NCI-H1694 (cell line): ENCODE results near the gene B3GNT5.

Experiments used
- DNase-seq: peaks from one replicate; lab custom pipeline; 2025; lab: John Stamatoyannopoulos, UW

B3GNT5 gene, protein sequence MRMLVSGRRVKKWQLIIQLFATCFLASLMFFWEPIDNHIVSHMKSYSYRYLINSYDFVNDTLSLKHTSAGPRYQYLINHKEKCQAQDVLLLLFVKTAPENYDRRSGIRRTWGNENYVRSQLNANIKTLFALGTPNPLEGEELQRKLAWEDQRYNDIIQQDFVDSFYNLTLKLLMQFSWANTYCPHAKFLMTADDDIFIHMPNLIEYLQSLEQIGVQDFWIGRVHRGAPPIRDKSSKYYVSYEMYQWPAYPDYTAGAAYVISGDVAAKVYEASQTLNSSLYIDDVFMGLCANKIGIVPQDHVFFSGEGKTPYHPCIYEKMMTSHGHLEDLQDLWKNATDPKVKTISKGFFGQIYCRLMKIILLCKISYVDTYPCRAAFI

DNA sequence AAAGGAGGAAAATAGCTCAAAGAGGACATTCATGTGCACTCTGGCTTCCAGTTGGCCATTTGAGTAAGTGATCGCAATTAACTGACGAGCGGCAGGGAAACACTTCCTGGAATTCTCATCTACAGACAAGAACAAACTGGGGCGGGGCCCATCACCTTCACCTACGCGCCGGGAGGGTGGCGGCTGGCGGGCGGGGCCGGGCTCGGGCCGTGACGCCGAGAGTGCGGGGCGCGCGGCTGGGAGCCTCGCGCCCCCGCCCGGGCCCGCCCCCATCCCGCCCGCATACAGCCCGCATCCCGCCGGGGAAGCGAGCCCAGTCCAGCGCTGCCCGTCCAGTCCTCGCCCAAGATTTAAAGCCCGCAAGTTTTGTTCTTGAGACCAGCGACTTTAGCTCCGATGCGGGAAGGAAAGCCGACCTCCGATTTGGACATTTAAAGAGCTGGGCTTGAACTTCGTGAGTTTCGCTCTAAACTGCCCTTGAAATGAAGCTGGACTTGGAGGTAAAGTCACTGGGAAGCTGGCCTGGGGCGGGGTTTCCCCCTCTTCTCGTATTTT lies at the start of gene B3GNT5:
B3GNT5 (plus strand) TSS at position 281 of the 555 bp plus-strand sequence. CDS start 16,546 bp downstream, outside the sequence.
- DNase-seq, result no peak

DNA sequence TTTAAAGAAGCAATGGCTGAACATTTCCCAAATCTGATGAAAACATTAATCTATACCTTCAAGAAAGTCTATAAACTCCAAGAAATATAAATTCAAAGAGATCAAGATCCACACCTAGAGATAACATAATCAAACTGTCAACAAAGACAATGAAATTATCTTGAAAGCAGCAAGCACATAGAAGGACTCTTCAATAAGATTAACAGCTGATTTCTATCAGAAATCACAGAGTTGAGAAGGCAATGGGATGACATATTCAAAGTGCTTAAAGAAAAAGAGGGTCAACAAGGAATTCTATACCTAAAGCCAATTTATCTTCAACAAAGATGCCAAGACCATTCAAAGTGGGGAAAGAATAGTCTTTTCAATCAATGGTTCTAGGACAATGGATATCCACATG lies 49.4 kb upstream of the B3GNT5 start:
- no peak for DNase-seq

DNA sequence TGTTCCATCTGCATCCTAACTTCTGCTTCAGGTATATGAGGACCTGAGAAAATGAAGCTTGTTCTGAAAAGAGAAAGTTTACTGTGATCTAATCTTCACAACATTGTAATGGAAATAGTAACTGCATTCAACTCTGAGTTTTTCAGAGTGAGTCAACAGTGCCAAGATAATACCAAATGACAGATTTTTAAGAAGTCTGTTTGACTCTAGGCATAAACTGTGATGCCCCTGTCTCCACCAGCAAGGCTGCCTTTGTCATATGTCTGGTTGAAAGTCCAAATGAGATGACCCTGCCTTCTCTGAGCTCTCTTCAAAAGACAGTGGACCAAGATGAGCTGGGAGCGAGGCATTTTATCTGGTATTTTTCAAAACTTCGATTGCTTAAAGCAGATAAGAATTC lies 44.8 kb upstream of the B3GNT5 start:
- DNase-seq, result no peak

DNA sequence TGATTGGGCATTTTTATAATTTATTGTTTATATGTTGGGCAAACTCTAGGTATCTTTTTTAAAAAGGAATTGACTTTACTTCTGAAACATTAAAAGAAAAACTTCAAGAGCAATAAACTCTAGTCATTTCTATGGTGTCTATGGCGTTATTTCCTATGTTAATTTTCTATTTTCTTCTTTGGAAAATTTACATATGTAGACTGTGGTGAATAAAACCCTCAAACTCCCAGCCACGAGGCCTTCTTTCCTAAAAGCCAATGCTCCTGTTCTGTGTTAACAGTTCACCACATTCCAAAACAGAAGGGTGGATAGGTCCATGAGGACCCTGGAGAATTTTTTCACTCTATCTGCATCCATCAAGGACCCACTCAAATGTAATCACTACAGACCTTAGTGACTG lies 44.3 kb upstream of the B3GNT5 start:
- no peak for DNase-seq

DNA sequence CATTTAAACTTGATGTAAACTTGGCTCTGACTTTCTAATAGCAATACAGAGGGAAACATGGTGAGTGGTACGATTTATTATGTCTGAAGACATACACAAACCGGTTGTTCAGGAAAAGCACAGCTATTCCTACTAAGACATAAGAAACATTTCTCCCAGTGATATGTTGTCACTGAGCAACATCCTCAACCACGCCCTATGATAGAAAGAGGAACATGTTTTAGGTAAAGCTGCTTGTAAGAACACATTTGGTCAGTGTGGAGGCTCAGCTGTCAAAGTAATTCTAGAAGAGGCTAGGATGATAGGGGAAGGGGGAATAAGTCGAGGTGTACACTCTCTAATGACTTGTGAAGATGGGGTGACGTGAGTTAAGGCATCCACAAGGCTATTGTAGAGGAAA lies 42.7 kb upstream of the B3GNT5 start:
- no peak for DNase-seq

DNA sequence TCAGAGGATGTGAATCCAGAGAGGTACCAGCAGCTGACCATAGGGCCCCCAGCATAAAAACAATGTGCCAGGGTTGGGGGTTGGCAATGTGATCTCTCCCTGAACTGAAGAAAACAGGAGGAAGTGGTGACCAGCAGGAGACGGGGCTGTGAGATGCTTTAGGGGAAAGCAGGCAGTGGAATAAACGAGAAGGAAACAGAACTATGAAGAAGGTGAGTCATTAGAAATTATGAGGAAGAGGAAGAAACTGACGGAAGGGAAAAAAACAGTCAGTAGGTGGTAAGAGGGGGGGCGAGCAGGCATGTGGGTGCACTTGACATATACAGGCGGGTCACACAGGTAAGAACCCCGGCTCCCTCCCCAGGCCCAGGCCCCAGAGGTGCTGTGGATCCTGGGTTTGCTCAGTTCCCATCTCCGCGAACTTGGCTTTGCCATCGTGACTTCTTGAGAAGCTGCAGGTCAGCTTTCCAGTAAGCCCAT lies 42.2 kb upstream of the B3GNT5 start:
- no peak for DNase-seq

DNA sequence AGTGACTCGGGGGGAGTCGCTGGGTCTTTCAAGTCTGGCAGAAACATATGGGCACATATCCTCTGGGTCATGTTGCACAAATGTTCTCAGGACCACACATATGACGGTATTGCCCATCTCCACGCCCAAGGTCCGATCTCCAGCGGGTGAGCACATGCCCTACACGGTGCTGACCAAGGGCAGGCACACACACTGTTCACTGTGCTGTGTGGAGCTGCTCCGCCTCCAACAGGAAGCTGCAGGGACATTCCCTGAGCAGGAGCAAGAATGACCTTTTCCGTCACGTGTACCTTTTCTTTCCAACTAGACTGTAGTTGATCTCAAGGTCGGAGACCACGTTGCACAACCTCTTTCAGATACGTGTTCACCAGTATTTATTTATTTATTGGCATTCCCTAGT lies 41.7 kb upstream of the B3GNT5 start:
- no peak for DNase-seq

DNA sequence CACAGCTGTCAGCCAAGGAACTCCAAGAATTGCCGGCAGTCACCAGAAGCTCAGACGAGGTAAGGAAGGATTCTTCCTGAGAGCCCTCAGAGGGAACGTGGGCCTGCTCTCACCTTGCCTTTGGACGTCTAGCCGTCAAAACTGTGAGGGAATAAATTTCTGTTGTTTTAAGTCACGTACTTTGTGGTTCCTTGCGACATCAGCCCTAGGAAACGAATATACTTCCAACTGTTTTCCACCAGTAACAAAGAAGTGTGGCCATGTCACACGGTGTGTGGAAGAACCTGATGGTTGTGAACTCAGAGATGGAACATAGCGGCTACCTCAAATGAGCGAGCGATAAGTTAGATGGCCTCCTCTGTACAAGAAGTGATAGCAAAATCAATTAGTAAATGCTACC lies 41.0 kb upstream of the B3GNT5 start:
- DNase-seq, result no peak

DNA sequence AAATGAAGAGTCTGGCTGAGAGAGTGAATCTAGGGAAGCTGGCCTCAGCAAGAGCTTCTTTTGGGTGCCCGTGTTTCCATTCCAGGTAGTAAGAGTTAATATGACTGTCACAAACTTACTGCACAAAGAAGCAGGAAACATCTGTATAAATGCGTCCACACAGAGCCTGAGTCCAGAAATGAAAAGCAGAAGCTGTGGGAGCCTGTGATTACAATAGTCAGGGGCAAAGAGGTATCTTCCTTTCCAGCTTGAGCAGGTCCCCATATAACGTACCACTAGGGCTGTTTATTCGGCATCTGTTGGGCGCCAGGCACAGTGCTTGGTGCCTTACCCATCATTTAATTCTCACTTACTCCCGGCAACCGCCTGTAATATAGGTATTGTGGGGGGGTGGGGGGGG lies 40.5 kb upstream of the B3GNT5 start:
- no peak for DNase-seq

DNA sequence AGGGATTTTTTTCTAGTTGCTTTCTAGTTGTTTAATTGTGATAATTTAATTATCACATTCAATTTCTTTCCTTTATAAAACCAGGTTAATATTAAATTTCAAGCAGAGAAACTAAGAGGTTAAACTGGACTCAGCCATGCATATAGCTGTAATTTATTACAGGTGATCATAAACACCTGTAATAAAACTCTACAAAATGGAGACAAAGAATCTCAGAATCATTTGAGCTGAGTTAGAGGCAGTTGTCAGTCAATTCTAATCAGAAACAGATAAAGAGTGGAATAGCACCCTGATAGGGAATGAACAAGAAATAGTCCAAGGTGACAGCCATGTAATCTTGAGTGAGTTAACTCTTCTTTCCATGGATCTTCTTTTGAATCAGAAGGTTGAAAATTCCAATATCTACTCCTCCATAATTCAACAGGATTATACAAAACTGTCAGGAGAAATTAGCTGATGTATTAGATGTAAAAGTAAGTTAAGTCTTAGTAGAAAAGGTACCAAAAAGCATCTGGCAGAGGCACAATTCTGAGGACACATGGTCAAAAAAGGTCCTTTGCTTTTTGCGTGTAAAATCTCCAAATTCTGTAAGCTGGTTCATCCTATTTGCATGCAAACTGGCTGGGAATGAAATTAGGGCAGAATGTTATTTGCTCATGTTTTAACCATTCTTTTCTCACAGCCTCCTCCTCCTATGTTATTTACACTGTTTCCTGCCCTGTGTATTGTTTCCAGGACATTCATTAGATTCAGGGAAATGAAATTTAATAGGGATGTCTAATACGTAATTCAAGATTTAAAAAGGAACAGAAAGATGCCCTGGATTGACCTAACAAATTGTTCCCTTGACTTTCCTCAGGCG lies 39.4 kb upstream of the B3GNT5 start:
- no peak for DNase-seq

DNA sequence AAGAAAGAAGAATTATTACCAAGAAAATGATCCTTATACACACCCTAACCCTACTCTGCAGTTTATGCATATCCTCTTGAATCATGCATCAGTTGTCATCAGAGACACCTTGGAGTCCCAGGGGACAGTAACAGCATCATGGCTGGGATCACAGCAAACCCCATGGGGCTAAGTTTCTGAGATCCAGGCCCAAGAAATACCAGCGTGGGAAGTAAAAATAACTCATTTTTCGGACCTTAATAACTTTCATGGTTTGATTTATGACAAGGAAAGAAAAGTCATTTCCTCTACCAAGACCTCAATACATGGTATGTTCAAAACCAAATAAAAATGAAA lies 38.8 kb upstream of the B3GNT5 start:
- no peak for DNase-seq

DNA sequence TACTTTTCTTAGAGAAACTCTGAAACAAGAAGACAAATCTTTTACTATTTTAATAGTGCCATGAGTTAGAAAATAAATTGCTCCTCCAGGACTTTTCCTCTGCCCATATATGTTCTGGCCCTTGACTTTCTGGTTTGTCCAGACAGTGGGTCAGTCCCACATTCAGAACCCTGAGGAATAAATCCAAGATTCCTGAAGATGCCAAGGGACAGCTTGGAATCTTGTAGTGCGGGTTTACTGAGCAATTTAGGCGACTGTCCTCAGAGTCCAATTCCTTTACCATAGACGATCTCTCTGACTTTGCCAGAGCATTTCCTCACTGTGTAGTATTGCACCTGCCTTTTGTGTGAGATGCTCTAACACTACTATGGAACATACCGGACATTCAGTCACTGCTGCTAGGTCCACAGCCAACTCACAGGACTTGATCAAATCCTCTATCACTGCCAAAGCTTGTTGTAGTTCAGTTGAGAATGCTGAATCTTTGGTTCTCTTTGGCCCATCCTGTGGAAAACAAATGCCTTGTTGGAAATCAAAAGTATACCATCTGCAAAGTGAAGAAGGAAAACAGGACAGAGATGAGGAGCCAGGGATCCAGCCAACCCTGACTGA lies 37.4 kb upstream of the B3GNT5 start:
- no peak for DNase-seq

DNA sequence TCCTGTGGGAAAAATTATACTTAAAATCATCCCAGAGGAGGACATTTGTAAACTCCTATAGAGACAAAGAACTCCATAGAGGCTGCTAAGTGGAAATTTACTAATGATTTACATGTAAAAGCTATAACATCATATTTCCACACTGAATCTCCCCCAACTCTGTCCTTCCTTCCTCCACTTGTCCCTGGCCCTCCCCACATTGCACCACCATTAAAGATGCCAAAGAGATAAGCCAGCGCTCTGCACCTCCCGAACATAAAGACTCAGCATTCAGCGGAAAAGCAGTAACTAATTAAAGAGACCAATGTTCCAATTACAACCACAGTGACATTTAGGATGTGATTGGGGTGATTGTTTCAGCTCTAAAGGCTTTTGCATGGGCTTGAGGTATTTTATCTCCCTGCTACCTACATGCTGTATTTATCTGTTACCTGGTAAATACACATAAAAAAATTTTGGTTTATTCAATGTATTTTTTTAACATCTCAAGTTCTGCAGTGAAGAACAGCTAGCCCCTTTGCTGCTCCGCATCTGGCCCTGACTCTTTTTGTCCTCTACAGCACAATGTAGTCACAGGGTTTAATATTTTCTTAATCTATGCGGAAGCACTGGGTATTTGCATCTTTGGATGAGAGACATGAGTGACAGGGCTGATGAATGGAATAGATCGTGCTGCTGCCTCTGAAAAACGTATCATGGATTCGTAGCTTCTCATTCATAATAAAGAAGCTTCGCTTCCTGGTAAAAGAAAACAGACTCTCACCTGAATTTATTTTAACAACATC lies 35.3 kb upstream of the B3GNT5 start:
- no peak for DNase-seq

DNA sequence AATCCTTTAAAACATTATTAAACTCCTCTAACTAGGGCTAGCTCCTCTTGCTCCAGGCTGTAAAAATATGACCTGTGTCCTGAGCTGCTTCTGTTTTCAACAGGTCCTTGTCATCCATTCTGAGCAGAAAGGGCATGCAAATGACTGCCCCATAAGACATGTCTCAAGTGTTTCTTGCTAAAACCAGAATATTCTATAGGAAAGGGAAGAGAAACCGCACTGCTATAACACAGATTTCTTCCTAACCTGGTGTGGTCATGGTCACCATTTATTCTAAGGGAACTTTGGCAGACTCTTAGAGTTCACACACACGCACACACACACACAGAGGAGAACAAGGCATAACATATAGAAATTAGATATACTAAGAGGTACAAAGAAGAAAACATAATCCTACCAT lies 34.2 kb upstream of the B3GNT5 start:
- no peak for DNase-seq

DNA sequence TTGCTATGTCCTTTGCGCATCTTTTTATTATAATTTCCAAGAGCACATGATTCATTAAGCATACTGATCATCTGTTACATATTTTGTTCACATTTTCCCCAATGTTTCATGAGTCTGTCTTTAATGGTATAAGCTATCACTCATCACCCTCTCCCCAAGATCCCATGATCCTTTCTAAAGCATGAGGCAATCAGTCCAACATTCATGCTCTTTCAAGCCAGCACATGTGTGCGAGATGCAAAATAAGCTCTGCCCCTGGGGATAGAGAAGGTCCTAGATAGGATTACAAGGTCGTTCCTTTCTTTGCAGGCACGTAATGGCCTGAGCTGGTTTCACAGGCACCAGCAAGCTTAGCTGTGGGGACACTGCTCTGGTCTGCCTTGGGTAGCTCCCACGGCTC lies 32.2 kb upstream of the B3GNT5 start:
- DNase-seq, result no peak

DNA sequence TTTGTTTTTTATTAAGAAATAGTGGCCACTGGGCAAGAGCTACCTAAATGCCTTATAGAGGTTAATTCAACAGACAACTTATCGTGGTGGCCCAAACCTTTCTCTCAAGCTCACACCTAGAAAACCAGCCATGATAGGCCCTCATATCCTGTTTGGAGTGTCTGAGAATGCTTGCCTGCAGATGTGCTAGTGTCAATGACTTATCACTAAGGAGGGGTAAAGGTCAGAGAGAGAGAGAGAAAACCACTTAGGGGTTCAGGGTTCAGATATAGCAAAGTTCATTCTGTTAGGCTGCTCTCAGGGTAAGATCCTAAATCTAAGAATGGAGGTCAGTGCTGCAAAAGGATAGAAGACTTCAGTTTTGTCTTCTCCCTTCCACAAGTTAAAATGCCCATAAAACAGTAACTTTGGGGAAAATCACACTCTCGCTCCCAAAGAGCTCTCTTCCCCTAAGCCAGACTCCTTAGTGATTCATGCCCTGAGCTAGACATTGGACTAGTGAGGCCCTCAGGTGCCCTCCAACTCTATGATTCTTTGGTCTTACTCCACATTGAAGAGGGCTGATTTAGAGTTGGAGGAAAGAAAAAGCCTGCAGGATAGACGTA lies 30.3 kb upstream of the B3GNT5 start:
- DNase-seq, result no peak

DNA sequence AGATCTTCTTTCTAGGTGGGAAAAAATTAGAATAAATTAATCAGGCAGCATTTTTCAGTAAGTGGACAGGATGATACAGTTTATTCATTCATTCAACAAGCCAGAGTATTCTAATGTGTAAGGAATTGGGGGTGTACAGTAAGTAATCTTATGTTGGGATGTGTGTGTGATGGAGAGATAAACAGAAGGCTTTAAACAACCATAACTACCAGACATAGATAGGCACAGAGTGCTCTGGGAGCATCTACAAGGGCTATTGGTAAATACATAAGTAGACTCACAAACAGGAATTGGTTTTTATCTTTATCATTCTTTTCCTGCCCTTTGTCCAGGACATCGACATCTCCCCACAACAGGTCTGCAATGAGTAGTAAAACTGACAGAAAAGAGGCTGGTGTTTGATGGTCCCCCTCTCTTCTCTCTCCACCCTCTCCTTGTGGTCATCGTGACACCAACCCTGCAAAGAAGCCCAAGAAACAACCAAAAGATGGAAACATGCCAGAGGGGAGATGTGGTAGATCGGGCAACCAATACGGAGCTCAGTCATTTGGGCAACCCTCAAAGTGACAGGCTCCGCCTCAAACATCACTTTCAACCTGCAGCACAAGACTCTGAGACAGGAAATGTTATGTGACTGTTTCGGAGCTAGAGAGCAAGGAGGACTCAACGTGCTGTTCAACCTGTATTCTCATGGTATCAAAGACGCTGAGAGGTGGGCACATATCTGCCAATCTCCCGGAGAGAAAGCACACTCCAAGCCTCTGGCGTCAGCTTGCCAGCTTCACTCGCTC lies 28.7 kb upstream of the B3GNT5 start:
- no peak for DNase-seq

DNA sequence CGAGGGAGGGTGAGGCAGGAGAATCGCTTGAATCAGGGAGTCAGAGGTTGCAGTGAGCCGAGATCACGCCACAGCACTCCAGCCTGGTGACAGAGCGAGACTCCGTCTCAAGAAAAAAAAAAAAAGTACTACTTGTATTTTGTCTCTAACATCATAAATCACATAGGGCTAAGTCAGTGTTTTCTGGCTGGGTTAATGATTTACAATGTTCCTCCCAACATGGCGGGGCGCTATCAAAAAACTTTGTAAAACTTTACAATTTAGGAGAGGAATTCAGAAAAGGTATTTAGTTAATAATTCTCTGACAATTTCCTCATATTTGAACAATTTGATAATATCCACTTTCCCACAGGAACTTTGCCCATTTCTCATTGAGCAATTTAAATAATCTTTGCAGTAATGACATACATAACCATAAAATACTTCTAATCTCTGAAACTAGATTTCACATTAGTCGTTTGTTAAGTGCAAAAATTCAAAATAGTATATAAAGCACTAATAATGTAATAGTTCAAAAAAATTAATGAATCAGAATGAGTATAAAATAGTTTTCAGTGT lies 26.6 kb upstream of the B3GNT5 start:
- DNase-seq, result no peak

DNA sequence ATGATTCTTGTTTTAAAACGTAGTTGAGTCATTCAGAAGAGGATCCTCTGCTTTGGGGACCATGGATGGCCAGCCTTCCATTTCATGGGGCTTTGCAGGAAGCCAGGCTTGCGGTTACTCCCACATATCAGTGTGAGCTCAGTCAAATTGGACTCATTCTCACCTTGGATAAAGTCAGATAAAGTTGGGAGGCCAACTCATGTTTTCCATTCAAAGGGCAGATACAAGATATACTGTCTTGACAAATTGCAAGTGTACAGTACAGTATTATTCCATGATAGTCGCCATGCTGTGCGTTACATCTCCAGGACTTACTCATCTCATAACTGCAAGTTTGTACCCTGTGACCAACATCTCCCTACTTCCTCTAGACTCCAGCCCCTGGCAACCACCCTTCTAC lies 25.5 kb upstream of the B3GNT5 start:
- no peak for DNase-seq

DNA sequence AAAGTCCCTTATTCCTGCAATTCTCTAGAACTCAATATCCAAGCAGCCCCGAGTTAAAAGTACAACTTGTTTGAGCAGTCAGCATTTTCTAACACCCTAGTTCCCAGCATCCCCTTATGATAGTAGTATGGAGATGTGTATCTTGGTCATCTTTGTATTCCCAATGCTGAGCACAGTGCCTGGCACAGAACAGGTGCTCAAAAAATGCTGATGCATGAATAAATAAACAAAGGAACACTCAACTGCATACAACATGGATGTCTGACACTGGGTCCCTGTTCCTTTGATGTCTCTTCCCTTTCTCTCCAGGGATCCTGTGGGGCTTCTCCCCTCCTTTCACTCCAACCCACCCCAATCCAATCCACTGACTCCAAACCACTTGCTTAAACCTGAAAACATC lies 23.9 kb upstream of the B3GNT5 start:
- DNase-seq, result no peak
